GM08714 (cell line): ENCODE data around the gene FFAR2.
"Not testable (repeated sequence)": the region's sequence is repeated elsewhere in the genome, so short reads cannot be mapped to it uniquely, and the experiment has no call there.

Experiments
- H3K4me3 ChIP-seq: fragments of 200-500 bp; sonication (Bioruptor generic); 2 replicates; pipeline ENCODE4 v1.5.1; 2014; ENCODE audit warnings: mild to moderate bottlenecking, low read length, inconsistent platforms
- ZNF274 ChIP-seq: IDR thresholded peaks from 2 replicates; pipeline ENCODE4 v1.6.1; 2012; ENCODE audit warnings: mild to moderate bottlenecking, low read depth, low read length

Gene FFAR2

GRCh38 chr19:35447606-35448469 lies at the start of gene FFAR2:
TSS of gene FFAR2 (plus strand) at chr19:35448257. CDS start at chr19:35449715, 1,458 bp downstream.
- no peak for TF ChIP-seq ZNF274
- no peak within 1 kb of the TSS; the same call in 1 of the 2 replicates for H3K4me3 ChIP-seq

- no peak for TF ChIP-seq ZNF274
- no peak overlapping the region for H3K4me3 ChIP-seq
Observed at GRCh38 chr19:35398570-35398969, 49.5 kb upstream of the FFAR2 start.

GRCh38 chr19:35399231-35399630 lies 48.8 kb upstream of the FFAR2 start:
- TF ChIP-seq ZNF274 = no peak
- H3K4me3 ChIP-seq = no peak overlapping the region

- TF ChIP-seq ZNF274 = no peak
- H3K4me3 ChIP-seq = no peak overlapping the region
Observed at GRCh38 chr19:35399948-35400772, 47.9 kb upstream of the FFAR2 start.

GRCh38 chr19:35400773-35401100 lies 47.3 kb upstream of the FFAR2 start:
- TF ChIP-seq ZNF274 = no peak

GRCh38 chr19:35401416-35401815 lies 46.6 kb upstream of the FFAR2 start:
- H3K4me3 ChIP-seq = not testable (repeated sequence)

More at GRCh38 chr19:35400773-35401100, 47.3 kb upstream of the FFAR2 start:
- no peak overlapping the region for H3K4me3 ChIP-seq

- no peak overlapping the region for H3K4me3 ChIP-seq
- TF ChIP-seq ZNF274 = no peak
Observed at GRCh38 chr19:35403116-35403760, 44.8 kb upstream of the FFAR2 start.

GRCh38 chr19:35404879-35405622 lies 43.0 kb upstream of the FFAR2 start:
- H3K4me3 ChIP-seq = no peak overlapping the region
- TF ChIP-seq ZNF274 = no peak

- TF ChIP-seq ZNF274 = no peak
- no peak overlapping the region for H3K4me3 ChIP-seq
Observed at GRCh38 chr19:35407619-35408018, 40.4 kb upstream of the FFAR2 start.

GRCh38 chr19:35408284-35409171 lies 39.5 kb upstream of the FFAR2 start:
- H3K4me3 ChIP-seq = peak overlapping the region; percentile 13; the same call in 1 of the 2 replicates
- no peak for TF ChIP-seq ZNF274

GRCh38 chr19:35409191-35409590 lies 38.9 kb upstream of the FFAR2 start:
- TF ChIP-seq ZNF274 = no peak
- H3K4me3 ChIP-seq = no peak overlapping the region; the same call in 1 of the 2 replicates

GRCh38 chr19:35410487-35410886 lies 37.6 kb upstream of the FFAR2 start:
- H3K4me3 ChIP-seq = no peak overlapping the region
- TF ChIP-seq ZNF274 = no peak

- H3K4me3 ChIP-seq = no peak overlapping the region
- no peak for TF ChIP-seq ZNF274
Observed at GRCh38 chr19:35414442-35414841, 33.6 kb upstream of the FFAR2 start.
